Astrocyte of the spinal cord (primary cell): Measurements from ENCODE around the gene PACS2.
"Not testable (repeated sequence)": the region's sequence is repeated elsewhere in the genome, so short reads cannot be mapped to it uniquely, and the experiment has no call there.

Experiments
- DNase-seq: peaks from one replicate; pipeline ENCODE4 v3.0.0; 2011; ENCODE audit warnings: low read depth, low spot score
- H3K4me3 ChIP-seq: 2 replicates; pipeline ENCODE4 v1.5.1; 2011; ENCODE audit warnings: low read depth, mild to moderate bottlenecking, low read length, moderate library complexity
- in situ Hi-C: cut with HindIII; loops from 2 replicates; pipeline ENCODE4 v1.10.0; 2017; ENCODE audit warnings: low sequenced_read_pairs
- TF ChIP-seq, protein P1 (sequence below): IDR thresholded peaks from 2 replicates; pipeline ENCODE4 v1.5.1; 2012; ENCODE audit warnings: low read depth, mild to moderate bottlenecking, low read length, inconsistent platforms

PACS2 gene

DNA sequence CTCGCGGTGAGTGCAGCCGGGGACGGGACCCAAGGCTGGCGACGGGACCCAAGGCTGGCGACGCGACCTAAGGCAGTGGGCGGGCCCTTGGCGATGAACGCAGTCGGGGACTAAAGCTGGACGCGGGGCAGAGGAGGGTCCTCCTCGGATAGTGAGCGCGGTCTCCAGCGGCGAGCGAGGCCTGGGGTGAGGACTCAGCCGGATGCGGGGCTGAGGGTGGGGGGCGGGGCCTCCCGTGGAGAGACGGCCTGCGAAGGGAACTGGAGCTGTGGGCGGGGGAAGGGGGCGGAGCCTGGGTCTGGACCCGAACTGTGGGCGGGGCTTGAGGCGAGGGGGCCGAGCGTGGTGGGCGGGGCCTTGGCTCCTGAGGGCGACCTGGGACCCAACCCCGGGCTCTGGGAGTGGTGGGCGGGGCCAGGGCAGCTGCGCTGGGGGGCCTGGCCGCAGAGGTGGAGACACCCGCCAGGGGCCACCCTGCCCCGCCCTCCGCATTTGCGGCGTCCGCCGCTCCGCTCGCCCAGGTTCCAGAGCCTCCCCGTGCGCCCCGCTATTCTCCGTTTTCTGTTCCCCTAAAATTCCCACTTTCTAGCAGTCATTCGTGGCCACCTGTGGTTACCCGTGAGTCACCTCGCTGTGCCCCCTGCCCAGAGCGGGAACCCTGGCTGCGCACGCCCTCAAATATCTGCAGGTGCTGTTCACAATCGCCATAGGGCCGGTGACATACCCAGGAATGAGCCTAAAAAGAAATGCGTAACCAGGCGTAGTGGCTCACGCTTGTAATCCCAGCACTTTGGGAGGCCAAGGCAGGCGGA is 13.2 kb upstream of the PACS2 start:
- H3K4me3 ChIP-seq: peak overlapping the region; percentile 70
- in situ Hi-C loops: no loop called here
- TF ChIP-seq, protein P1, sequence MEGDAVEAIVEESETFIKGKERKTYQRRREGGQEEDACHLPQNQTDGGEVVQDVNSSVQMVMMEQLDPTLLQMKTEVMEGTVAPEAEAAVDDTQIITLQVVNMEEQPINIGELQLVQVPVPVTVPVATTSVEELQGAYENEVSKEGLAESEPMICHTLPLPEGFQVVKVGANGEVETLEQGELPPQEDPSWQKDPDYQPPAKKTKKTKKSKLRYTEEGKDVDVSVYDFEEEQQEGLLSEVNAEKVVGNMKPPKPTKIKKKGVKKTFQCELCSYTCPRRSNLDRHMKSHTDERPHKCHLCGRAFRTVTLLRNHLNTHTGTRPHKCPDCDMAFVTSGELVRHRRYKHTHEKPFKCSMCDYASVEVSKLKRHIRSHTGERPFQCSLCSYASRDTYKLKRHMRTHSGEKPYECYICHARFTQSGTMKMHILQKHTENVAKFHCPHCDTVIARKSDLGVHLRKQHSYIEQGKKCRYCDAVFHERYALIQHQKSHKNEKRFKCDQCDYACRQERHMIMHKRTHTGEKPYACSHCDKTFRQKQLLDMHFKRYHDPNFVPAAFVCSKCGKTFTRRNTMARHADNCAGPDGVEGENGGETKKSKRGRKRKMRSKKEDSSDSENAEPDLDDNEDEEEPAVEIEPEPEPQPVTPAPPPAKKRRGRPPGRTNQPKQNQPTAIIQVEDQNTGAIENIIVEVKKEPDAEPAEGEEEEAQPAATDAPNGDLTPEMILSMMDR: no peak
- peak; percentile 93 for DNase-seq

GRCh38 chr14:105301915-105302249 is 12.7 kb upstream of the PACS2 start:
- peak overlapping the region; percentile 70 for H3K4me3 ChIP-seq
- DNase-seq, in situ Hi-C loops: not testable (repeated sequence)

DNA sequence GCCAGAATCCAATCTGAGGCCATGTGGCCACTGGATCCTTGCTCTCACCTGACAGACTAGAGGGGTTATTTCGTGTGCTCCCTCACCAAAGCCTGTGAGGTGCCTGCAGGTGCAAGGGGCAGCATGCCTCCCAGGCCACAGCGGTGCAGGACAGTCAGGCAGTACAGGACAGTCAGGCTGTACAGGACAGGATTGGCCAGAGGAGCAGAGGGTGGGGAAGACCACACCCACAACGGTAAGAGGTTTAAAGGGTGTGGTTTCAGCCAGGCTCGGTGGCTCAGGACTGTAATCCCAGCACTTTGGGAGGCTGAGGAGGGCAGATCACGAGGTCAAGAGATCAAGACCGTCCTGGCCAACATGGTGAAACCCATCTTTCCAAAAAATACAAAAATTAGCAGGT is 10.6 kb upstream of the PACS2 start:
- TF ChIP-seq, protein P1: no peak
- in situ Hi-C loops: no loop called here
- no peak for DNase-seq
- no peak overlapping the region for H3K4me3 ChIP-seq

DNA sequence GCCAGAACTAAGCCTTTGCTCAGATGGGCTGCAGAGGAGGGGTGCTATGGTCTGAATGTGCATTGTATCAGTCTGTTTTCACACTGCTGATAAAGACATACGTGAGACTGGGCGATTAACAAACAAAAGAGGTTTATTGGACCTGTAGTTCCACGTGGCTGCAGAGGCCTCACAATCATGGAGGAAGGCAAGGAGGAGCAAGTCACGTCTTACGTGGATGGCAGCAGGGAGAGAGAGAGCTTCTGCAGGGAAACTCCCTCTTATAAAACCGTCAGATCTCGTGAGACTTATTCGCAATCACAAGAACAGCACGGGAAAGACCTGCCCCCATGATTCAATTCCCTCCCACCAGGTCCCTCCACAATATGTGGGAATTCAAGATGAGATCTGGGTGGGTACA is 10.0 kb upstream of the PACS2 start:
- H3K4me3 ChIP-seq: no peak overlapping the region
- no peak for DNase-seq
- TF ChIP-seq, protein P1: no peak
- in situ Hi-C loops: no loop called here

GRCh38 chr14:105305345-105305744 is 9.2 kb upstream of the PACS2 start:
- in situ Hi-C loops: no loop called here
- no peak overlapping the region for H3K4me3 ChIP-seq
- TF ChIP-seq, protein P1: no peak
- no peak for DNase-seq

GRCh38 chr14:105305791-105306190 is 8.8 kb upstream of the PACS2 start:
- in situ Hi-C loops: no loop called here

More at GRCh38 chr14:105305791-105306190, 8.8 kb upstream of the PACS2 start:
- TF ChIP-seq, protein P1: no peak
- H3K4me3 ChIP-seq: no peak overlapping the region
- DNase-seq: no peak
